ENCODE measurements around the gene GGTLC2.

- TF ChIP-seq, protein P1, sequence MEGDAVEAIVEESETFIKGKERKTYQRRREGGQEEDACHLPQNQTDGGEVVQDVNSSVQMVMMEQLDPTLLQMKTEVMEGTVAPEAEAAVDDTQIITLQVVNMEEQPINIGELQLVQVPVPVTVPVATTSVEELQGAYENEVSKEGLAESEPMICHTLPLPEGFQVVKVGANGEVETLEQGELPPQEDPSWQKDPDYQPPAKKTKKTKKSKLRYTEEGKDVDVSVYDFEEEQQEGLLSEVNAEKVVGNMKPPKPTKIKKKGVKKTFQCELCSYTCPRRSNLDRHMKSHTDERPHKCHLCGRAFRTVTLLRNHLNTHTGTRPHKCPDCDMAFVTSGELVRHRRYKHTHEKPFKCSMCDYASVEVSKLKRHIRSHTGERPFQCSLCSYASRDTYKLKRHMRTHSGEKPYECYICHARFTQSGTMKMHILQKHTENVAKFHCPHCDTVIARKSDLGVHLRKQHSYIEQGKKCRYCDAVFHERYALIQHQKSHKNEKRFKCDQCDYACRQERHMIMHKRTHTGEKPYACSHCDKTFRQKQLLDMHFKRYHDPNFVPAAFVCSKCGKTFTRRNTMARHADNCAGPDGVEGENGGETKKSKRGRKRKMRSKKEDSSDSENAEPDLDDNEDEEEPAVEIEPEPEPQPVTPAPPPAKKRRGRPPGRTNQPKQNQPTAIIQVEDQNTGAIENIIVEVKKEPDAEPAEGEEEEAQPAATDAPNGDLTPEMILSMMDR (IDR thresholded peaks at IDR 0.05; ENCODE audit: poor library complexity, severe bottlenecking), result no peak
- TF ChIP-seq RAD21 (conservative IDR thresholded peaks at IDR 0.05), result no peak
- TF ChIP-seq EP300 (conservative IDR thresholded peaks at IDR 0.05; ENCODE audit: poor library complexity, severe bottlenecking), result no peak
- TF ChIP-seq EZH2 (IDR thresholded peaks at IDR 0.05; ENCODE audit: borderline replicate concordance, insufficient read depth, low read length, poor library complexity, severe bottlenecking), result no peak
- no peak for TF ChIP-seq TAF1 (IDR thresholded peaks at IDR 0.05; ENCODE audit: low read depth)
Observed at GRCh38 chr22:22691055-22691454, 46.6 kb downstream of the GGTLC2 start.

All from neural cell (in vitro differentiated cells).